ENCODE measurements around the gene SAMD3. TPM values are rescaled to one million over a fixed set of nuclear protein-coding genes. Genes with fewer than 3 reads are reported as not detected.

SAMD3 gene
- total RNA-seq, 1 experiment from 2014 or later = 7.5 TPM

- H3K9ac ChIP-seq (ENCODE audit: low read length) = no peak overlapping the region
- POLR2A ChIA-PET = no interaction called here
- H3K9me3 ChIP-seq (ENCODE audit: control insufficient read depth in 1 of 2, insufficient read depth in 1 of 2, low read depth in 1 of 2, low read length in 2 of 2) = no peaks in the 10 kb centered on the region
- H2AFZ ChIP-seq (ENCODE audit: low read depth, low read length, poor library complexity, severe bottlenecking) = no peak overlapping the region
- intact Hi-C loops (cut with micrococcal nuclease) = no loop called here
- H3K79me2 ChIP-seq (ENCODE audit: insufficient read depth, low read length) = no peaks in the 10 kb centered on the region
- no peak overlapping the region for H3K27ac ChIP-seq (ENCODE audit: low read depth, low read length)
- no peak for TF ChIP-seq JUND (IDR thresholded peaks at IDR 0.05)
- TF ChIP-seq SP1 (IDR thresholded peaks at IDR 0.05; ENCODE audit: low read depth) = no peak
- TF ChIP-seq EGR1 (IDR thresholded peaks at IDR 0.05; ENCODE audit: low read depth) = no peak
- TF ChIP-seq CBX3 (IDR thresholded peaks at IDR 0.05; ENCODE audit: low read depth) = no peak
- TF ChIP-seq, protein P1, sequence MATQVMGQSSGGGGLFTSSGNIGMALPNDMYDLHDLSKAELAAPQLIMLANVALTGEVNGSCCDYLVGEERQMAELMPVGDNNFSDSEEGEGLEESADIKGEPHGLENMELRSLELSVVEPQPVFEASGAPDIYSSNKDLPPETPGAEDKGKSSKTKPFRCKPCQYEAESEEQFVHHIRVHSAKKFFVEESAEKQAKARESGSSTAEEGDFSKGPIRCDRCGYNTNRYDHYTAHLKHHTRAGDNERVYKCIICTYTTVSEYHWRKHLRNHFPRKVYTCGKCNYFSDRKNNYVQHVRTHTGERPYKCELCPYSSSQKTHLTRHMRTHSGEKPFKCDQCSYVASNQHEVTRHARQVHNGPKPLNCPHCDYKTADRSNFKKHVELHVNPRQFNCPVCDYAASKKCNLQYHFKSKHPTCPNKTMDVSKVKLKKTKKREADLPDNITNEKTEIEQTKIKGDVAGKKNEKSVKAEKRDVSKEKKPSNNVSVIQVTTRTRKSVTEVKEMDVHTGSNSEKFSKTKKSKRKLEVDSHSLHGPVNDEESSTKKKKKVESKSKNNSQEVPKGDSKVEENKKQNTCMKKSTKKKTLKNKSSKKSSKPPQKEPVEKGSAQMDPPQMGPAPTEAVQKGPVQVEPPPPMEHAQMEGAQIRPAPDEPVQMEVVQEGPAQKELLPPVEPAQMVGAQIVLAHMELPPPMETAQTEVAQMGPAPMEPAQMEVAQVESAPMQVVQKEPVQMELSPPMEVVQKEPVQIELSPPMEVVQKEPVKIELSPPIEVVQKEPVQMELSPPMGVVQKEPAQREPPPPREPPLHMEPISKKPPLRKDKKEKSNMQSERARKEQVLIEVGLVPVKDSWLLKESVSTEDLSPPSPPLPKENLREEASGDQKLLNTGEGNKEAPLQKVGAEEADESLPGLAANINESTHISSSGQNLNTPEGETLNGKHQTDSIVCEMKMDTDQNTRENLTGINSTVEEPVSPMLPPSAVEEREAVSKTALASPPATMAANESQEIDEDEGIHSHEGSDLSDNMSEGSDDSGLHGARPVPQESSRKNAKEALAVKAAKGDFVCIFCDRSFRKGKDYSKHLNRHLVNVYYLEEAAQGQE (IDR thresholded peaks at IDR 0.05; ENCODE audit: low read depth) = no peak
- no peak for TF ChIP-seq POLR2A (IDR thresholded peaks at IDR 0.05; ENCODE audit: borderline replicate concordance, extremely low read depth, insufficient read depth, insufficient read length)
- no peak for TF ChIP-seq ELF1 (IDR thresholded peaks at IDR 0.05; ENCODE audit: borderline replicate concordance, low read depth)
- no peak for TF ChIP-seq RAD21 (IDR thresholded peaks at IDR 0.05; ENCODE audit: low read depth)
- TF ChIP-seq, protein P2, sequence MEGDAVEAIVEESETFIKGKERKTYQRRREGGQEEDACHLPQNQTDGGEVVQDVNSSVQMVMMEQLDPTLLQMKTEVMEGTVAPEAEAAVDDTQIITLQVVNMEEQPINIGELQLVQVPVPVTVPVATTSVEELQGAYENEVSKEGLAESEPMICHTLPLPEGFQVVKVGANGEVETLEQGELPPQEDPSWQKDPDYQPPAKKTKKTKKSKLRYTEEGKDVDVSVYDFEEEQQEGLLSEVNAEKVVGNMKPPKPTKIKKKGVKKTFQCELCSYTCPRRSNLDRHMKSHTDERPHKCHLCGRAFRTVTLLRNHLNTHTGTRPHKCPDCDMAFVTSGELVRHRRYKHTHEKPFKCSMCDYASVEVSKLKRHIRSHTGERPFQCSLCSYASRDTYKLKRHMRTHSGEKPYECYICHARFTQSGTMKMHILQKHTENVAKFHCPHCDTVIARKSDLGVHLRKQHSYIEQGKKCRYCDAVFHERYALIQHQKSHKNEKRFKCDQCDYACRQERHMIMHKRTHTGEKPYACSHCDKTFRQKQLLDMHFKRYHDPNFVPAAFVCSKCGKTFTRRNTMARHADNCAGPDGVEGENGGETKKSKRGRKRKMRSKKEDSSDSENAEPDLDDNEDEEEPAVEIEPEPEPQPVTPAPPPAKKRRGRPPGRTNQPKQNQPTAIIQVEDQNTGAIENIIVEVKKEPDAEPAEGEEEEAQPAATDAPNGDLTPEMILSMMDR (IDR thresholded peaks at IDR 0.05 in 2 of 3, conservative IDR thresholded peaks at IDR 0.05 in 1 of 3; ENCODE audit: borderline replicate concordance in 1 of 3, insufficient read depth in 1 of 3, low read depth in 2 of 3, low read length in 2 of 3) = no peak
- TF ChIP-seq EZH2 (IDR thresholded peaks at IDR 0.05) = no peak
- TF ChIP-seq ZFX (IDR thresholded peaks at IDR 0.05) = no peak
- no peak for TF ChIP-seq SIN3A (IDR thresholded peaks at IDR 0.05; ENCODE audit: low read depth)
- TF ChIP-seq, protein P3, sequence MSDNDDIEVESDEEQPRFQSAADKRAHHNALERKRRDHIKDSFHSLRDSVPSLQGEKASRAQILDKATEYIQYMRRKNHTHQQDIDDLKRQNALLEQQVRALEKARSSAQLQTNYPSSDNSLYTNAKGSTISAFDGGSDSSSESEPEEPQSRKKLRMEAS (IDR thresholded peaks at IDR 0.05) = no peak
- TF ChIP-seq, protein P4, sequence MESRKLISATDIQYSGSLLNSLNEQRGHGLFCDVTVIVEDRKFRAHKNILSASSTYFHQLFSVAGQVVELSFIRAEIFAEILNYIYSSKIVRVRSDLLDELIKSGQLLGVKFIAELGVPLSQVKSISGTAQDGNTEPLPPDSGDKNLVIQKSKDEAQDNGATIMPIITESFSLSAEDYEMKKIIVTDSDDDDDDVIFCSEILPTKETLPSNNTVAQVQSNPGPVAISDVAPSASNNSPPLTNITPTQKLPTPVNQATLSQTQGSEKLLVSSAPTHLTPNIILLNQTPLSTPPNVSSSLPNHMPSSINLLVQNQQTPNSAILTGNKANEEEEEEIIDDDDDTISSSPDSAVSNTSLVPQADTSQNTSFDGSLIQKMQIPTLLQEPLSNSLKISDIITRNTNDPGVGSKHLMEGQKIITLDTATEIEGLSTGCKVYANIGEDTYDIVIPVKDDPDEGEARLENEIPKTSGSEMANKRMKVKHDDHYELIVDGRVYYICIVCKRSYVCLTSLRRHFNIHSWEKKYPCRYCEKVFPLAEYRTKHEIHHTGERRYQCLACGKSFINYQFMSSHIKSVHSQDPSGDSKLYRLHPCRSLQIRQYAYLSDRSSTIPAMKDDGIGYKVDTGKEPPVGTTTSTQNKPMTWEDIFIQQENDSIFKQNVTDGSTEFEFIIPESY (IDR thresholded peaks at IDR 0.05; ENCODE audit: extremely low read depth, insufficient replicate concordance, low read length) = no peak
- TF ChIP-seq ZNF274 (IDR thresholded peaks at IDR 0.05; ENCODE audit: low read depth, low read length) = no peak
- TF ChIP-seq CEBPB (IDR thresholded peaks at IDR 0.05; ENCODE audit: low read depth) = no peak
- TF ChIP-seq SRF (IDR thresholded peaks at IDR 0.05; ENCODE audit: low read depth) = no peak
- no peak overlapping the region for H3K4me3 ChIP-seq (replicated peaks in 1 of 2; ENCODE audit: low read depth in 1 of 2, low read length in 2 of 2)
- no peaks in the 10 kb centered on the region for H3K9me2 ChIP-seq (ENCODE audit: insufficient read depth)
- H3K36me3 ChIP-seq (ENCODE audit: control insufficient read depth in 1 of 2, insufficient read depth in 2 of 2, low read length in 2 of 2) = no peaks in the 10 kb centered on the region
- CTCF ChIA-PET = no interaction called here
- RAD21 ChIA-PET (ENCODE audit: low non-redundant PET in 1 of 2, low total read pairs in 2 of 2, uncharacterized antibody in 2 of 2, unreplicated experiment in 2 of 2) = no interaction called here
- no peak overlapping the region for H3K4me2 ChIP-seq (ENCODE audit: low read length)
- ATAC-seq (no peak), DNase-seq (ENCODE audit: low read depth, low spot score) (no peak)
- H3K27me3 ChIP-seq (ENCODE audit: insufficient read depth, low read length) = no peaks in the 10 kb centered on the region
- no peaks in the 10 kb centered on the region for H3K4me1 ChIP-seq (ENCODE audit: control insufficient read depth in 1 of 2, insufficient read depth in 2 of 2, low read length in 2 of 2)
- no TSS peak for BruUV-seq (replicated peaks)
- H4K20me1 ChIP-seq (ENCODE audit: insufficient read depth) = no peaks in the 10 kb centered on the region
Observed at GRCh38 chr6:130156908-130157307, 65.8 kb downstream of the SAMD3 start.

Measured in HCT116 (cell line).